HG03045 (cell line): Measurements from ENCODE around the gene PRKCA.
"Not testable (repeated sequence)": the region's sequence is repeated elsewhere in the genome, so short reads cannot be mapped to it uniquely, and the experiment has no call there.

Experiments used
- ATAC-seq: cut with Tn5 transposase; IDR thresholded peaks from one replicate; pipeline ENCODE4 v1.9.1; 2021; ENCODE audit warnings: mild to moderate bottlenecking, moderate library complexity; ENCODE audit not compliant: unreplicated experiment

The PRKCA gene

DNA sequence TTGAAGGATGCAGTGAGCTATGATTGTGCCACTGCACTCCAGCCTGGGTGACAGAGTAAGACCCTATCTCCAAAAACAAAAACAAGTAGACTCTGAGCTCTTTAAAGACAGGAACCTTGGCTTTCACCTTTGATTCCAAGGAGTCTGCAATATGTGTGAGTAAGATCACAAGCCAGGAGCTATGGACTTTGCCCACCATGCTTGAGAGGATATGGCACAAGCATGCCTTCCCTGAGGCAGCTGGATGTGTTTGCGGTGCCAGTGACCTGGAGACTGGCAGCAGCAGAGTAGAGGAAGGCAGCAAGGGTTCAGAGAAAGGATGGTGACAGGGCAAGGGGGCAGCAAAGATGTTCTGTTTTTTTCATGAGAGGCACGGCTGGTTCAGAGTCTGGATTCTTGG lies 14.5 kb upstream of the PRKCA start:
- no peak for ATAC-seq

- no peak for ATAC-seq
These were observed 12.2 kb upstream of the PRKCA start for GRCh38 chr17:66290101-66290722.

DNA sequence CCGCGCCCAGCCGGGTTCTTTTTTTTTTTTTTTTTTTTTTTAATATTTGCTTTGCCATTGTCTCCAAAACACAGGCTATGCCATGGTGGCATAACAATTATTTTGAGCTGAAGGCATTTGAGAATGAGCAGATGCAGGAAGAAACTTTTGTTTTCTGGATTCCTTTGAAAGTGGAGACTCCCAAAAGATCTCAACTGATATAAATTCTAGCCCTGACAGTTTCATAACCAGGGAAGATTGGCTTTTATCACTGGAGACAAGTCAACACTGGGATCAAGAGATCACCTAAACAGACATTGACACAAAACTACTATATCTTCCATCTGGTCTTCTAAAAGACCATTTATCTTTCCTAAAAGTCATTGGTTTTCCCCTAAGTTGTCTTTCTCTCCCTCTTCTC lies 10.1 kb upstream of the PRKCA start:
- no peak for ATAC-seq

GRCh38 chr17:66296289-66296725 lies 6.1 kb upstream of the PRKCA start:
- ATAC-seq, result no peak

DNA sequence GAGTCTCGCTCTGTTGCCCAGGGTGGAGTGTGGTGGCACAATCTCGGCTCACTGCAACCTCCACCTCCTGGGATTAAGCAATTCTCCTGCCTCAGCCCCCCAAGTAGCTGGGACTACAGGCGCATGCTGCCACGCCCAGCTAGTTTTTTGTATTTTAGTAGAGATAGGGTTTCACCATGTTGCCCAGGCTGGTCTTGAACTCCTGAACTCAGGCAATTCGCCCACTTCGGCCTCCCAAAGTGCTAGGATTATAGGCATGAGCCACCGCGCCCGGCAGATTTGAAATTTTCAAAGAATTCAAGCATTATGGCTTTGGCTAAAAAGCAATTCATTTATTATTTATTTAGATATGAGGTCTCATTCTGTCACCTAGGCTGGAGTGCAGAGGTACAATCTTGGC lies 5.0 kb upstream of the PRKCA start:
- not testable (repeated sequence) for ATAC-seq

DNA sequence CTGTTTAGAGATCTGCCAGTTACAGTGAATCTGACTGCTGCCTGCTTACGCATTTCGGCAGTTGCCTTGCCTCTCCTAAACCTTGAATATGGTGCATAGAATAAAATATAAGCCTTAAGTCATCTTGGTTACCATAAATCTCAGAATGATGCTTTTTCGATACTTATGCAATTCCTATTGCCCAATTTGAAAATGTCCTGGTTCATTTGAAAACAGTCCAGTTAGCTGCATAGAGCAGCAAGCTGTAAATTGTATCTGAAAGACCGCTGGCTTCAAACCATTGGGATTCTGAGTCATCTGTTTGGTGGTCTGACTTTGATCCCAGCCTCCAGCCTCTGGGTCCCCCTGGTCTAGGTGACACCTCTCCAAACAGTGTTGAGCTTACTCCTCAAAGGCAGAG lies 2.7 kb upstream of the PRKCA start:
- no peak for ATAC-seq

DNA sequence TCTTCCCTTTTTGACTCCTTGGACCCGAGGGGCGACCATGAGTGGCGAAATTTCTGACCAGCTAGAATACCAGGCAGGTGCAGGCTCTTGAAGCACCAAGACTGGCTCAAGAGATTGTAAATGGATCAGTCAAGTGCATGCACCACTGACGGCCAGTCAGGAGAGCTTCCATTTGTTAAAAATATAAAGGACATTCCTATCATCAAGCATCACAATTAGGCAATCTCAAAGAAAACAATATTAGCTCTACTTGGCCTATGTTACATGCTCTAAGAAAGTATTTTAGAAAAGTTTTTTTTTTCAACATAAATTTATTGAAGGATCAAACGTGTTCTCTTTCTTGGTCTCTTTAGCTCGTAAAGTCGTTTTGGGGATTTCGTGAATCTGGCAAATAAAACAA lies 1.5 kb upstream of the PRKCA start:
- no peak for ATAC-seq

- no peak for ATAC-seq
These were observed 998 bp upstream of the PRKCA start for GRCh38 chr17:66301367-66301863.

GRCh38 chr17:66302761-66303626 lies 581 bp downstream of the PRKCA start:
- peak; percentile 24 for ATAC-seq

DNA sequence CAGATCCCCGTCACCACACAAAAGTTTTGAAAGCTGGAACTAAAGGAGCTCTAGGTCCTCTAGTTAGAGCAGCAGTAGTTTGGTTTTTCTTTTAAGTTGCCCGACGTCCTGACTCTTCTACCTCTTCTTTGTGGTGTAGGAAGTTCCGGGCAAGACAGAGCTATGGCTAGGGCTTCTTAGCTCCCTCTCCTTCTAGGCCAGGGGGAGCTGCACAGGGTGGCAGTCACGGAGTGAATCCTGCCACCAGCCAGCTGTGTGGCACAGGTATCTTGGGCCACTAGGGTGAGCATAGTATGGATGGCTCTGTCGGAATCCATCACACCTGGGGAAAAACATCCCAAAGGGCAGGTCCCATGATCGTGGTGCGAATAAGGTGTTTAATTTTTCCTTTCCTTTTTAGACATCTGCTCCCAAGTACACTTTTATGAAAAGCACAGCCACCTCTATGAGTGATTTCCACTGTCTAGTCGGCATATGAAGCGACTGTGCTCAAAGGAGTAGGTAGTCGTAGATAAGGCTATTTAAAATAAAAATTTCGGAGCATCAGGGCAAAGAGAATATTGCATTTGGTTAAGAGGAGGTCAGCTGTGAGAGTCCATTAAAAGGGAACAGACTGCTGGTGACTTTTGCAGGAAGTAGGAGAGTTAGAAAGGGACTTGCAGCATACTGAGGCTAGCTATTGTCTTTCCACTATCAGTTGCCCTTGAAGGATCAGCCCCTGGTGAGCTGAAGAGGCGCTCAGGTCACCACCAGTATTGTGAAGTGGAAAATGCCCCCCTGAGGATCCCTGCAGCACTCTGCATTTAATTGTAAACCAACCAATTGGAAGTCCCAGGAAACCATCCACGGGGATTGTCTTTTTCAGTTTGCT lies 2.1 kb downstream of the PRKCA start:
- ATAC-seq, result no peak

GRCh38 chr17:66306446-66306845 lies 4.0 kb downstream of the PRKCA start:
- ATAC-seq, result no peak

GRCh38 chr17:66307257-66307656 lies 4.8 kb downstream of the PRKCA start:
- ATAC-seq, result no peak

- ATAC-seq, result no peak
These were observed 6.4 kb downstream of the PRKCA start for GRCh38 chr17:66308856-66309255.

GRCh38 chr17:66309793-66310192 lies 7.4 kb downstream of the PRKCA start:
- ATAC-seq, result no peak

DNA sequence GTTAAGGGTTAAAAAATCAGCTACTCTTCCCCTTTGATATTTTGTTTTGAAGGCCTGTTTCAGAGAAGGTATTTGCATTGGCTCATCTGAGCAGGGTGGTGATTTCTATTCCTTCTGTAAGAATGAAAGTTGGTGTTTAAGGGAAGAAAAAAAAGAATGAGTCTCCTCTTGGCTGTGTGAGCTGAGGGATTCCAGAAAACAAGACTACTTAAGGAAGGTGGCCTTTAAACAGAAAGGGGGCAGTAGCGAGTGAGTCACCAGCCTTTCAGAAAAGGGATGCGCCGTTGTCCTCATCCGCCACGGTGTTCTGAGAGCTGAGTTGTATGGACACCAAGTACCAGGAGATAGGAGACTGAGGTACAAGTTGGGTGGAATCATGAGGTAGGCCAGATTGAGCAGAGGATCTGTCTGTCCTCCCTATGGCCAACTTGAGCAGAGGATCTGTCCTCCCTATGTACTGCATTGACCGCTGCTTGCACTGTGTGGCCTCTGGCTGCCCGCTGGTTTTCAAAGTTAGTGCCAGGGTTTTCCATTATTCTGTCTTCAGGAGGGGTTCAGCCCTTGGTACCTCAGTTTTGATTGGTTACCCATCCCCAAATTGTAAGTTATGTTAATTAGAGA lies 8.2 kb downstream of the PRKCA start:
- no peak for ATAC-seq

- no peak for ATAC-seq
These were observed 10.5 kb downstream of the PRKCA start for GRCh38 chr17:66312912-66313311.

DNA sequence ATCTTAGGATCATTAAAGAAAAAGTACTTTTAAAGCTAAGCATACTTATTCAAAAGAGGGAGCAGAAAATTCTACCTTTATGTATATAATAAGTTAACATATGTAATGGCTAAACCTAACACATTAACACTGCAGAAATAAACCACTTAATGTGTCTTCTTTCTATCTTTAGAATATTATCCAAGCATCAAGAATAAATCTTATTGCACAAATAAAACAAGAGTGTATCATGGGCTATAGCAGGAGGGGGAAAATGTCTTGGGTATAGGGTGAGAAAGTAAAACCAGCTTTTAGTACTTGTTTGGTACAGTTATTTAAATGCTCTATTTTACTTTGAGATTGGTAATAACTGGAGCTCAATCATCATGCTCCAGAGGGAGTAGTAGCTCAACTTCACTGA lies 10.9 kb downstream of the PRKCA start:
- no peak for ATAC-seq

DNA sequence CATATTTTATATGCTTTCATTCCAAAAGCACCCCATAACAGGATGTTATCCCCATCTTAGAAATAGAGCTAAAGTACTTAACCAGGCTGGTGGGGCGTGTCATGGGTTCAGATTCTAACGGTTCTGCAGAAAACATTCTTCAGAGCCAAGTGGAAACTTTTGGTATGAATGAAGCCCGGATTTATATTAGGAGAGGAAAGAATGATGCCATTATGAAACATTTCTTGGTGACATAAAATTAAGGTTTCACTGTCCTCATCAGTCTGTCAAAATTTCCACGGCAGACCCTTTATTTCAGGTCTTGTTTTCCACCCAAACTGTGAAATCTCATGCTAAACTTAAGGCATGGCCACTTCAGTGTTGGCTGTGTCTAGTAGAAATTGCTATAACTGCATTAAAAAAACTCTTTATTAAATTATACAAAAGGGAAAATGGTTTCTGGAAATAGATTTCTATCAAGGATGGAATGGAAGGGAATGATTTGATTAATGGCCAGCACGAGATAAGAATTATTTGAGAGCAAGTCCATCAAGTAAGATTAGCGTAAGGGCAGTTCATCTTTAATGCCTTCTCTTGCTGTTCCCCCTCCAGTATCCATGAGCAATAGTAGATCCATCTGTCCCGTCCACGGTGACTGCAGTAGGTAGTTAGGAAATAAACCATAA lies 11.7 kb downstream of the PRKCA start:
- ATAC-seq, result no peak

DNA sequence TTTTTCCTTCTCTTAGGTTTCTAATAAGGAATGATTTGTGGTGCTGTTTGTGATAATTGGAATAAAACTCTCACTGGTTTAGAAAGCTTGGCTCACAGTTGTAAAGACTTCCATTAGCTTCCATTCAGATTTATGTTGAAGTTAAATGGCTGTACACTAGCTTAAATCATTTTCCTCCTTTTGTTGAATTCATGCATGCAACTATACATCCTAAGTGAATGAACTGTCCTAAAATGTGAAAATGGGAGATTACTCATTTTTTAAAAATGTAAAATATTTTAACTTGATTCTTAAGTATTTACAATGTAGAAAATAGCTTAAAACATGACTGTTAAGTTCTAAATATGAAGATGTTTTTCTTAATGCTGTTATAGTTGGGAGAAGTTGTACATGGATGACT lies 15.2 kb downstream of the PRKCA start:
- no peak for ATAC-seq

DNA sequence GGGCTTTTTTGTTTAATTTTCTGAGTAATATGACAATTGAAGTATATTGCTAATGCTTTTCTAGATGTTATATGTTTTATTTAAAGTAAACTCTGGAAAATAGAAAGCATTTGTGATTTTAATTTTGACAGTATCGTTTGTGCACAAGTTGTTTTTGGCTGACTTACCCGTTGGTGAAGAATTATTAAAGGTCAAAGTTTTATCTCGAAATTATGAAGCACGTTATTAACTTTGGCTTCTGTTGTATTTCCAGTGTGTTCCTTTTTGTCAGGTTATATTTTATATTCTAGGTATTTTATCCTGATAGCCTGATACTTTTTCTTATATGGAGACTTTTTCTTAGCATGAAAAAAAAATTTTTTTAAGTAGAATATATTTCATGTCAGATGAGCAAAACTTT lies 16.8 kb downstream of the PRKCA start:
- ATAC-seq, result no peak
